DMS53 treated with DMSO at 0.1 percent for 48 hours (cell line): Measurements from ENCODE around the gene FOXP2.

Source experiments
- DNase-seq: peaks from one replicate; lab custom pipeline; 2025; ENCODE audit not compliant: unreplicated experiment; lab: John Stamatoyannopoulos, UW

FOXP2 gene

GRCh38 chr7:114708646-114709045, 294.0 kb downstream of the FOXP2 start:
- no peak for DNase-seq

GRCh38 chr7:114710499-114710898, 295.9 kb downstream of the FOXP2 start:
- no peak for DNase-seq

GRCh38 chr7:114711241-114711640, 296.6 kb downstream of the FOXP2 start:
- DNase-seq: no peak

DNA sequence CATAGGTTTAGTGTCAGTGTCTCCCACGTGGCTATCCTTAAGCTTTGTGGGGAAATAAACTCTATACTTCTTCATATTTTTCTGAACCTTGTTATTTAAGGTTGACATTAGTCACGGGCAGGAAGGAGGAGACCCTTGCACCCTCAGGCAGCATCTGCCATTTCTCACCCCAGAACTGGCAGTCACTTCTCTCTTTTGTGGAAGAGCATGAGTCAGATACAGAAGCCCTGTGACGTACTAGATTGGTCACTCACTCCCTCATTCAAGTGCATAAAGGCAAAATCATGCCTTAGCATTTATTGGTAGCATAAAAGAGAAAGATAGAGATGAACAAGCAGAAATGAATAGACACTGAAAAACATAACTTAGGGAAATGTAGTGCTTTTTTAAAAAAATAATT, 301.3 kb downstream of the FOXP2 start:
- DNase-seq: no peak

DNA sequence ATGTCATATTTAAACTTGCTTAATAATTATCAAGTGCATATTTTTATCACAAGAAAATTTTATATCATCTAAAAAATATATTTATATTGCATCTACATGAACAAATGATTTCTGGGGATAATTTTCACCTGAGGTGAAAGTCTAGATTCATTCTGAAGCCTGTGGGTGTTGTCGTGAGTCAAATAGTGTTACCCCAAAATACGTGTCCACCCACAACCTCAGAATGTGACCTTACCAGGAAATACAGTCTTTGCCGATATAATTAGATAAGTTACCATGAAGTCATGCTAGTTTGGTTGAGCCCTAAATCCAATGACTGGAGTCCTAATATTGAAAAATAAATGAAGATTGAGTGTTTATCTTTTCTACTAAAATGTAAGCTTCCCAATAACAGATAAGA, 304.2 kb downstream of the FOXP2 start:
- DNase-seq: no peak

DNA sequence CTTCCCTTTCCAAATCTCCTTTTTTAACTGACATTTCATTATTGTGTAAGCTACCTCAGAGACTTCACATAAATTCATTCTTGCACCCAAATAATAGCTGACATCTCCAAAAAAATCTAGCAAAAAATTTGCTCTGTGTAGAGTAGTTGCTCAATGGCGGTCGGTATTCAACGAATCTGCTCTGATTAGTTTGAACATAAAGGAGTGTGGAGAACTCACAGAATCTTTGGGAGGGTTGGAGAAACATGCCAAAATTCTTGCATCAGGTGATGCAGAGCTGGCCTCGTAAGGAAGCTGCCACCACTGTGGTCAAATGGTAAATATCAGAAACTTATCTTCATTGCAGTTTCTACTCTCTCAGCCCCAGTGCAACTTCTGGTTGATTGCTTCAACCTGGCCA, 306.1 kb downstream of the FOXP2 start:
- DNase-seq: no peak

DNA sequence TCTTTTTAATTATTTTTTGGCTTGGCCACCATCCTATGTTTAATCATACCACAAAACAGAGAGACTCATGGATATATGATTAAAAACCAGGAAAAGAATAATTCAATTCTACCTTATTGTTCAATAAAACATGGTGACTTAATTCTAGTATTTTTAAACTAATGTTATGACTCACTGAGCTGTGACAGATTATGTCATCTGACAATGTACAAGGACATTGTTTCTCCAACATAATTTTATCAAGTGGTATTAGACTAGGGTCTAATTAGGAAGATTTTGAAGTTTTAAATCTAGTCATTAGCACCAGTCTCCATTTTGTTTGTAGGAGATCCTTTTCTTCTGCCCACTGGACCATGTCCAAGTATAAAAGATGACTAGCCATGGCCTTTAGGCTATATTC, 307.9 kb downstream of the FOXP2 start:
- DNase-seq: no peak

GRCh38 chr7:114723308-114723707, 308.7 kb downstream of the FOXP2 start:
- DNase-seq: no peak

GRCh38 chr7:114740095-114740494, 325.5 kb downstream of the FOXP2 start:
- no peak for DNase-seq

- DNase-seq: no peak
Observed at GRCh38 chr7:114740941-114741340, 326.3 kb downstream of the FOXP2 start.

DNA sequence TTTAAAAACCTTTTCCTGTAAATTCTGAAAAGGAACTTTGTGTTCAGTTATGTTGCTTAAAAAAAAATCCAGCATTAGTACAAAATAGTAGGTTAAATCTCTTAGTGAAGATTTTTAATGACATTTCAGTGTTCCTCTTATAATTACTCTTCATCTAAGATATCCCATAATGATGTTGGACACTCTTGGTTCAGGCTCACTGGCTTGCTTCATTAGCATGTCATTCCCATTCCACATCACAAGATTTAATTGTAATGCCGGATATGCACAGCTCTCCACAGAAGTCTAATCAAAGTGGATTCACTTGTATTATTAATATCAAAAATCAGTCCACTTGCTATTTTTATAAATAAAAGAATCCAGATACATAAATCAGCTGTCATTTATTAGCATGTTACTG, 327.3 kb downstream of the FOXP2 start:
- no peak for DNase-seq
